A549 (cell line): ENCODE measurements around the gene PTPRG. TPM values are rescaled to one million over a fixed set of nuclear protein-coding genes. Genes with fewer than 3 reads are reported as not detected.

Experiments
- ATAC-seq, 2 experiments: fragments of 200-7000 bp in 1 of 2; fragments of >200 bp in 1 of 2; cut with Nextera tagmentation in 1 of 2; cut with Tn5 transposase in 1 of 2; 3 replicates each; pipeline versions ENCODE4 v1.8.0 to v1.9.1; 2018 to 2020; ENCODE audit warnings: mild to moderate bottlenecking in 1 of 2, moderate library complexity in 1 of 2
- CTCF ChIA-PET: fragments of 300-600 bp; sonication (Branson Sonifier 250); formaldehyde crosslinking; extraction: SDS; loops from one replicate; lab custom pipeline; 2021; ENCODE audit warnings: antibody characterized with exemption, inconsistent platforms; lab: Yijun Ruan, JAX
- POLR2A ChIA-PET: fragments of 350-600 bp; formaldehyde crosslinking; extraction: SDS; loops from one replicate; lab custom pipeline; 2021; ENCODE audit warnings: antibody characterized with exemption, inconsistent platforms; lab: Yijun Ruan, JAX
- DNase-seq, 2 experiments: peaks; one replicate each; pipeline versions ENCODE4 v3.0.0 to v3.0.0-alpha.2; 2011 to 2016; ENCODE audit warnings: low read depth in 1 of 2, low spot score in 1 of 2
- FAIRE-seq: peaks from 2 replicates; lab custom pipeline; 2011; peaks lifted over from hg19 to GRCh38; lab: Jason Lieb, UNC
- H3K27ac ChIP-seq, 2 experiments: fragments of >200 bp; sonication (Bioruptor Twin); formaldehyde crosslinking; 3 replicates each; pipeline ENCODE4 v1.5.1; 2016 to 2017
- H3K4me1 ChIP-seq: fragments of >200 bp; sonication (Bioruptor Twin); formaldehyde crosslinking; 3 replicates; pipeline ENCODE4 v1.6.1; 2016
- H3K4me2 ChIP-seq: fragments of >200 bp; sonication (Bioruptor Twin); formaldehyde crosslinking; 3 replicates; pipeline ENCODE4 v1.6.1; 2016
- H3K4me3 ChIP-seq: fragments of >200 bp; sonication (Bioruptor Twin); formaldehyde crosslinking; 3 replicates; pipeline ENCODE4 v1.5.1; 2016
- H3K9me3 ChIP-seq: fragments of >200 bp; sonication (Bioruptor Twin); formaldehyde crosslinking; 3 replicates; pipeline ENCODE4 v1.6.1; 2016
- ATOH8 ChIP-seq: fragments of 250-450 bp; sonication (Bioruptor Pico); IDR thresholded peaks from 2 replicates; pipeline ENCODE4 v1.5.0; 2020; ENCODE audit warnings: low read depth, mild to moderate bottlenecking, moderate library complexity
- BHLHE40 ChIP-seq: IDR thresholded peaks from 2 replicates; pipeline ENCODE4 v1.6.1; 2012; ENCODE audit warnings: low read depth, low read length, inconsistent platforms
- CBX2 ChIP-seq: fragments of 200-600 bp; sonication (generic); IDR thresholded peaks from 2 replicates; pipeline ENCODE4 v1.6.1; 2016; ENCODE audit warnings: low read depth, mild to moderate bottlenecking, borderline replicate concordance
- CEBPB ChIP-seq, 2 experiments: fragments of >200 bp in 1 of 2; sonication (Bioruptor Twin) in 1 of 2; formaldehyde crosslinking in 1 of 2; IDR thresholded peaks; 2 replicates each; pipeline ENCODE4 v1.6.1; 2012 to 2016
- CHD2 ChIP-seq: fragments of 150-350 bp; IDR thresholded peaks from 2 replicates; pipeline ENCODE4 v1.6.1; 2014; ENCODE audit warnings: low read length; ENCODE audit not compliant: partially characterized antibody
- CTCF ChIP-seq: fragments of >200 bp; sonication (Bioruptor Twin); formaldehyde crosslinking; IDR thresholded peaks from 3 replicates; pipeline ENCODE4 v1.5.1; 2016
- E2F6 ChIP-seq: IDR thresholded peaks from 2 replicates; pipeline ENCODE4 v1.6.1; 2012; ENCODE audit warnings: low read depth, borderline replicate concordance
- EHMT2 ChIP-seq: fragments of 200-600 bp; sonication (generic); IDR thresholded peaks from 2 replicates; pipeline ENCODE4 v1.6.1; 2016; ENCODE audit warnings: antibody characterized with exemption, low read depth, mild to moderate bottlenecking, moderate library complexity
- ELK1 ChIP-seq: fragments of 150-350 bp; IDR thresholded peaks from 2 replicates; pipeline ENCODE4 v1.6.1; 2014; ENCODE audit warnings: low read depth, mild to moderate bottlenecking, low read length
- EP300 ChIP-seq, 2 experiments: fragments of >200 bp; sonication (Bioruptor Twin); formaldehyde crosslinking; IDR thresholded peaks; 2 replicates in 1 of 2; 3 replicates in 1 of 2; pipeline ENCODE4 v1.6.1; 2016 to 2017
- ESRRA ChIP-seq: fragments of 150-350 bp; IDR thresholded peaks from 2 replicates; pipeline ENCODE4 v1.6.1; 2014; ENCODE audit warnings: mild to moderate bottlenecking, low read length, borderline replicate concordance
- HEYL ChIP-seq: fragments of 250-450 bp; sonication (Bioruptor Pico); IDR thresholded peaks from 2 replicates; pipeline ENCODE4 v1.8.0; 2021; ENCODE audit warnings: mild to moderate bottlenecking, moderate library complexity
- HOXB13 ChIP-seq: fragments of 250-450 bp; sonication (Bioruptor Pico); IDR thresholded peaks from 2 replicates; pipeline ENCODE4 v1.5.0; 2020; ENCODE audit warnings: low read depth, mild to moderate bottlenecking, moderate library complexity
- HOXB5 ChIP-seq: fragments of 250-450 bp; sonication (Bioruptor Pico); IDR thresholded peaks from 2 replicates; pipeline ENCODE4 v1.5.0; 2020; ENCODE audit warnings: mild to moderate bottlenecking, moderate library complexity
- KDM5A ChIP-seq: fragments of 200-600 bp; sonication (generic); IDR thresholded peaks from 2 replicates; pipeline ENCODE4 v1.6.1; 2016; ENCODE audit warnings: antibody characterized with exemption, mild to moderate bottlenecking
- MAFK ChIP-seq: fragments of 450-650 bp; IDR thresholded peaks from 2 replicates; pipeline ENCODE4 v1.6.1; 2014; ENCODE audit not compliant: partially characterized antibody
- MAX ChIP-seq: IDR thresholded peaks from 2 replicates; pipeline ENCODE4 v1.6.1; 2012
- MYC ChIP-seq: IDR thresholded peaks from 2 replicates; pipeline ENCODE4 v1.6.1; 2012; ENCODE audit warnings: mild to moderate bottlenecking, inconsistent platforms, low read length, improper control_type of control experiment, borderline replicate concordance
- NR3C1 ChIP-seq: fragments of >200 bp; sonication (Bioruptor Twin); formaldehyde crosslinking; IDR thresholded peaks from 3 replicates; pipeline ENCODE4 v1.6.1; 2017
- PHF8 ChIP-seq: fragments of 200-600 bp; sonication (generic); IDR thresholded peaks from 2 replicates; pipeline ENCODE4 v1.6.1; 2016; ENCODE audit warnings: low read depth, mild to moderate bottlenecking, antibody characterized with exemption, moderate library complexity, borderline replicate concordance
- RAD21 ChIP-seq, 2 experiments: fragments of >200 bp in 1 of 2; sonication (Bioruptor Twin) in 1 of 2; formaldehyde crosslinking in 1 of 2; IDR thresholded peaks in 1 of 2; conservative IDR thresholded peaks in 1 of 2; 2 replicates in 1 of 2; 3 replicates in 1 of 2; pipeline ENCODE4 v1.6.1; 2012 to 2018; ENCODE audit warnings: inconsistent platforms in 1 of 2
- RARB ChIP-seq: fragments of 250-450 bp; sonication (Bioruptor Pico); IDR thresholded peaks from 2 replicates; pipeline ENCODE4 v1.8.0; 2021; ENCODE audit warnings: mild to moderate bottlenecking, moderate library complexity
- RNF2 ChIP-seq: fragments of 200-600 bp; sonication (generic); IDR thresholded peaks from 2 replicates; pipeline ENCODE4 v1.6.1; 2016; ENCODE audit warnings: low read depth, mild to moderate bottlenecking, antibody characterized with exemption, moderate library complexity, borderline replicate concordance
- SREBF2 ChIP-seq: fragments of 450-650 bp; IDR thresholded peaks from 2 replicates; pipeline ENCODE4 v1.6.1; 2014; ENCODE audit warnings: mild to moderate bottlenecking, moderate library complexity
- USF2 ChIP-seq: fragments of 450-650 bp; IDR thresholded peaks from 2 replicates; pipeline ENCODE4 v1.6.1; 2014; ENCODE audit warnings: antibody characterized with exemption
- ZC3H11A ChIP-seq: fragments of 450-650 bp; IDR thresholded peaks from 2 replicates; pipeline ENCODE4 v1.6.1; 2014; ENCODE audit warnings: antibody characterized with exemption, mild to moderate bottlenecking
- ZNF302 ChIP-seq: fragments of 250-450 bp; sonication (Bioruptor Pico); IDR thresholded peaks from 2 replicates; pipeline ENCODE4 v1.9.0; 2021; ENCODE audit warnings: inconsistent platforms, mild to moderate bottlenecking, moderate library complexity
- WGBS: methylation state at CpG from one replicate; pipeline ENCODE4 v1.1.6; 2017; ENCODE audit errors: missing lambda C conversion rate; 5-methylcytosine and 5-hydroxymethylcytosine counted together
- polyA plus RNA-seq, 4 experiments: library from polyadenylated mRNA; depleted of rRNA in 3 of 4; stranded (reverse); fragments of >200 nt; fragmentation: RNase III in 1 of 4; extraction: RNeasy Plus Mini Kit Qiagen cat#74134 plus additional on column Dnase treatment in 1 of 4; gene quantifications; 2 replicates in 3 of 4; 3 replicates in 1 of 4; pipeline ENCODE4 v1.2.3, GENCODE V29; 2011 to 2017

PTPRG gene
- polyA plus RNA-seq, 2 of the 4 experiments (the other 2 are of a cell fraction), result 4.5 to 4.8 TPM

- Histone ChIP-seq H3K4me2 (no peak overlapping the region), H3K4me3 (no peak overlapping the region), H3K4me1 (no peaks in the 10 kb centered on the region), H3K9me3 (no peaks in the 10 kb centered on the region)
- FAIRE-seq (no peak), DNase-seq (no peak), ATAC-seq (no peak)
- ChIA-PET CTCF (no interaction called here), POLR2A (no interaction called here)
- no CpG with 5 or more reads among the region's 1 CpG for WGBS
- TF ChIP-seq CTCF (no peak), ELK1 (no peak), EP300 (IDR thresholded peaks at IDR 0.05) (no peak), MAFK (no peak), HEYL (CRISPR knock-in tag) (no peak), MYC (no peak), USF2 (no peak), ZNF302 (CRISPR knock-in tag) (no peak), ZC3H11A (no peak), CBX2 (no peak), SREBF2 (no peak), RAD21 (conservative IDR thresholded peaks at IDR 0.05 in 1 of 2, IDR thresholded peaks at IDR 0.05 in 1 of 2) (no peak), NR3C1 (no peak)
- TF ChIP-seq, all 56 proteins: peak for 0
- H3K27ac ChIP-seq, result no peak overlapping the region
These were observed 704.2 kb downstream of the PTPRG start for GRCh38 chr3:62265528-62265927.

- Histone ChIP-seq H3K4me1 (no peaks in the 10 kb centered on the region), H3K9me3 (no peaks in the 10 kb centered on the region)
- ChIA-PET CTCF (no interaction called here), POLR2A (no interaction called here)
- TF ChIP-seq SREBF2, result no peak
- TF ChIP-seq RARB (CRISPR knock-in tag), result no peak
- no peak for TF ChIP-seq HOXB5 (CRISPR knock-in tag)
- TF ChIP-seq RNF2, result no peak
- no peak for TF ChIP-seq ATOH8
- TF ChIP-seq E2F6, result no peak
- TF ChIP-seq PHF8, result no peak
- TF ChIP-seq ELK1, result no peak
- no peak for TF ChIP-seq ESRRA
- TF ChIP-seq BHLHE40, result no peak
- no peak for TF ChIP-seq MAX
- no peak for TF ChIP-seq EHMT2
- TF ChIP-seq EP300 (IDR thresholded peaks at IDR 0.05), result no peak
- no peak for TF ChIP-seq ZC3H11A
- TF ChIP-seq KDM5A, result no peak
- TF ChIP-seq CHD2, result no peak
- TF ChIP-seq HOXB13, result no peak
- TF ChIP-seq NR3C1, result no peak
- no peak for TF ChIP-seq CEBPB (IDR thresholded peaks at IDR 0.05)
- TF ChIP-seq, all 56 proteins: peak for 0
- FAIRE-seq, result no peak
- no peak for DNase-seq
- Histone ChIP-seq H3K4me2 (no peak overlapping the region), H3K4me3 (no peak overlapping the region), H3K27ac (no peak overlapping the region)
- ATAC-seq, result no peak
These were observed 705.4 kb downstream of the PTPRG start for GRCh38 chr3:62266668-62267283.
